Right lobe of liver (tissue), 4 donors: ENCODE results near the gene STRC.
"Not testable (repeated sequence)": the region's sequence is repeated elsewhere in the genome, so short reads cannot be mapped to it uniquely, and the experiment has no call there.

ENCODE experiments used
- POLR2A ChIP-seq: fragments of 450-650 bp; IDR thresholded peaks from one replicate; pipeline ENCODE4 v1.6.1; 2017; ENCODE audit warnings: antibody characterized with exemption, mild to moderate bottlenecking
- TF ChIP-seq, protein P1 (sequence below), 4 donors: fragments of 200-600 bp in 3 of 4; fragments of 450-650 bp in 1 of 4; IDR thresholded peaks; one replicate each; pipeline versions ENCODE4 v1.5.1 to v1.8.0; 2016 to 2022; ENCODE audit warnings: antibody characterized with exemption in 4 of 4, mild to moderate bottlenecking in 2 of 4
- donor health status: DM: no; HTN: no; CAD: no.
- donor health status: DM: no; HTN: no; CAD: no.
- donor health status: DM: no; HTN: yes; CAD: no.

DNA sequence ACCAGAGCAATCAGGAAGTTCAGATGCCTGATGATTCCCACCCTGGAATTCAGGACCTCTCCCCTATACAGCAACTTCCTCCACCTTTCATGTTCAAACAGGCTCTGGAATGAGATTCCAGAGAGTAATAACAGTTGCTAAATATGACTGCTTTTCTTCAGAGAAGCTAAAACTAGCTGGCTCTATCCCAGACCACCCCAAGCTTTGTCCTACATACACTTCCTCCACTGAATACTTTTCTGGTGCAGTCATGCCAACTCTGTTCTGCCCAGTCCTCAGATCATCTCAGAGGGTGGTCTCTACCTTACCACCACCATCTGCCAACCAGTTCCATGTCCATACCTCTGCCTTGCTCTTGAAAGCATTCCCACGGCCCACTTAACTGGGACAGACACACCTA lies 47.6 kb upstream of the STRC start:
- TF ChIP-seq, protein P1, sequence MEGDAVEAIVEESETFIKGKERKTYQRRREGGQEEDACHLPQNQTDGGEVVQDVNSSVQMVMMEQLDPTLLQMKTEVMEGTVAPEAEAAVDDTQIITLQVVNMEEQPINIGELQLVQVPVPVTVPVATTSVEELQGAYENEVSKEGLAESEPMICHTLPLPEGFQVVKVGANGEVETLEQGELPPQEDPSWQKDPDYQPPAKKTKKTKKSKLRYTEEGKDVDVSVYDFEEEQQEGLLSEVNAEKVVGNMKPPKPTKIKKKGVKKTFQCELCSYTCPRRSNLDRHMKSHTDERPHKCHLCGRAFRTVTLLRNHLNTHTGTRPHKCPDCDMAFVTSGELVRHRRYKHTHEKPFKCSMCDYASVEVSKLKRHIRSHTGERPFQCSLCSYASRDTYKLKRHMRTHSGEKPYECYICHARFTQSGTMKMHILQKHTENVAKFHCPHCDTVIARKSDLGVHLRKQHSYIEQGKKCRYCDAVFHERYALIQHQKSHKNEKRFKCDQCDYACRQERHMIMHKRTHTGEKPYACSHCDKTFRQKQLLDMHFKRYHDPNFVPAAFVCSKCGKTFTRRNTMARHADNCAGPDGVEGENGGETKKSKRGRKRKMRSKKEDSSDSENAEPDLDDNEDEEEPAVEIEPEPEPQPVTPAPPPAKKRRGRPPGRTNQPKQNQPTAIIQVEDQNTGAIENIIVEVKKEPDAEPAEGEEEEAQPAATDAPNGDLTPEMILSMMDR (IDR thresholded peaks at IDR 0.05): not testable (repeated sequence)
- not testable (repeated sequence) for TF ChIP-seq POLR2A
